Measurements from ENCODE around the gene PCNX4.

PCNX4 gene

GRCh38 chr14:60102389-60102788, 10.7 kb downstream of the PCNX4 start:
- no peak for DNase-seq (ENCODE audit: low spot score)

- DNase-seq (ENCODE audit: low spot score), result peak; percentile 18
Measured at GRCh38 chr14:60106339-60106738, 14.6 kb downstream of the PCNX4 start.

GRCh38 chr14:60107477-60107876, 15.8 kb downstream of the PCNX4 start:
- DNase-seq (ENCODE audit: low spot score), result no peak

- DNase-seq (ENCODE audit: low spot score), result no peak
Measured at GRCh38 chr14:60111732-60112131, 20.0 kb downstream of the PCNX4 start.

GRCh38 chr14:60114881-60115280, 23.2 kb downstream of the PCNX4 start:
- no peak for DNase-seq (ENCODE audit: low spot score)

- DNase-seq (ENCODE audit: low spot score), result no peak
Measured at GRCh38 chr14:60116181-60116580, 24.5 kb downstream of the PCNX4 start.

GRCh38 chr14:60125918-60126317, 34.2 kb downstream of the PCNX4 start:
- no peak for DNase-seq (ENCODE audit: low spot score)

- no peak for DNase-seq (ENCODE audit: low spot score)
Measured at GRCh38 chr14:60133487-60133886, 41.8 kb downstream of the PCNX4 start.

GRCh38 chr14:60134702-60135101, 43.0 kb downstream of the PCNX4 start:
- no peak for DNase-seq (ENCODE audit: low spot score)

- peak; percentile 79 for DNase-seq (ENCODE audit: low spot score)
Measured at GRCh38 chr14:60151715-60152114, 60.0 kb downstream of the PCNX4 start.

- DNase-seq (ENCODE audit: low spot score), result no peak
Measured at GRCh38 chr14:60153991-60154390, 62.3 kb downstream of the PCNX4 start.

- DNase-seq (ENCODE audit: low spot score), result no peak
Measured at GRCh38 chr14:60154671-60155070, 62.9 kb downstream of the PCNX4 start.

- no peak for DNase-seq (ENCODE audit: low spot score)
Measured at GRCh38 chr14:60160422-60160821, 68.7 kb downstream of the PCNX4 start.

GRCh38 chr14:60161196-60162107, 69.7 kb downstream of the PCNX4 start:
- no peak for DNase-seq (ENCODE audit: low spot score)

- DNase-seq (ENCODE audit: low spot score), result no peak
Measured at GRCh38 chr14:60163693-60164092, 72.0 kb downstream of the PCNX4 start.

GRCh38 chr14:60164404-60164711, 72.6 kb downstream of the PCNX4 start:
- DNase-seq (ENCODE audit: low spot score), result no peak

GRCh38 chr14:60164712-60165546, 73.2 kb downstream of the PCNX4 start, which contains the start of gene DHRS7:
DHRS7 (minus strand) TSS chr14:60165398; CDS start chr14:60165309, 89 bp downstream.
- DNase-seq (ENCODE audit: low spot score), result peak; percentile 45

GRCh38 chr14:60165547-60165876, 73.8 kb downstream of the PCNX4 start:
- DNase-seq (ENCODE audit: low spot score), result no peak

- no peak for DNase-seq (ENCODE audit: low spot score)
Measured at GRCh38 chr14:60166142-60166541, 74.4 kb downstream of the PCNX4 start.

- no peak for DNase-seq (ENCODE audit: low spot score)
Measured at GRCh38 chr14:60169722-60170121, 78.0 kb downstream of the PCNX4 start.

- DNase-seq (ENCODE audit: low spot score), result no peak
Measured at GRCh38 chr14:60170948-60171347, 79.2 kb downstream of the PCNX4 start.

GRCh38 chr14:60171690-60172089, 80.0 kb downstream of the PCNX4 start:
- DNase-seq (ENCODE audit: low spot score), result no peak
